IPS-11a (cell line): ENCODE results near the gene TSC22D3.
"Not testable (repeated sequence)": the region's sequence is repeated elsewhere in the genome, so short reads cannot be mapped to it uniquely, and the experiment has no call there.

Experiments used
- H3K4me3 ChIP-seq: one replicate; pipeline ENCODE4 v1.5.1; 2013; ENCODE audit warnings: low read depth, low read length, control low read depth

TSC22D3 gene

GRCh38 chrX:107712231-107713202, 63.1 kb downstream of the TSC22D3 start:
- H3K4me3 ChIP-seq, result no peak overlapping the region

DNA sequence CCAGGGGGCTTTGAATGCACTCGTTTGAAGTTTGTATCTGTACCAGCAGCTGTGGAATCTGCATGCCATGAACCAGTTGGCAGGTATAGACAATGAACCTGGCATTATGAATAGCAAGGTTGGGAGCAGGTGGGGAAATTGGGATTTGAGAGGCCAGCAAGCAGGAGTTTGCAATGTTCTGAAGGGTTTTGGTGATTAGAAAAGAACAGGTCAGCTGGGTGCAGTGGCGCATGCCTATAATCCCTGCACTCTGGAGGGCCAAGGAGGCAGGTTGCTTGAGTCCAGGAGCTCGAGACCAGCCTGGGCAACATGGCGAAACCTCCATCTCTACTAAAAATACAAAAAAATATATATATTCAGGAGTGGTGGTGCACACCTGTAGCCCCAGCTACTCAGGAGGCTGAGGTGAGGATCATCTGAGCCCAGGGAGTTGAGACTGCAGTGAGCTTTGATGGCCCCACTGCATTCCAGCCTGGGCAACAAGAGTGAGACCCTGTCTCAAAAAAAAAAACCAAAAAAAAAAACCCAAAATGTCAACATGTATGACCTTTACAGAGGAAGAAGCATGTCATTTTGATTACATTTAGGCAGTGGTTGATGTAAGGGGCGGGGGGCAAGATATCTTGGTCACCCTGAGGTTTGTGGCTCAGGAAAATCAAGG, 63.9 kb downstream of the TSC22D3 start:
- H3K4me3 ChIP-seq, result no peak overlapping the region

DNA sequence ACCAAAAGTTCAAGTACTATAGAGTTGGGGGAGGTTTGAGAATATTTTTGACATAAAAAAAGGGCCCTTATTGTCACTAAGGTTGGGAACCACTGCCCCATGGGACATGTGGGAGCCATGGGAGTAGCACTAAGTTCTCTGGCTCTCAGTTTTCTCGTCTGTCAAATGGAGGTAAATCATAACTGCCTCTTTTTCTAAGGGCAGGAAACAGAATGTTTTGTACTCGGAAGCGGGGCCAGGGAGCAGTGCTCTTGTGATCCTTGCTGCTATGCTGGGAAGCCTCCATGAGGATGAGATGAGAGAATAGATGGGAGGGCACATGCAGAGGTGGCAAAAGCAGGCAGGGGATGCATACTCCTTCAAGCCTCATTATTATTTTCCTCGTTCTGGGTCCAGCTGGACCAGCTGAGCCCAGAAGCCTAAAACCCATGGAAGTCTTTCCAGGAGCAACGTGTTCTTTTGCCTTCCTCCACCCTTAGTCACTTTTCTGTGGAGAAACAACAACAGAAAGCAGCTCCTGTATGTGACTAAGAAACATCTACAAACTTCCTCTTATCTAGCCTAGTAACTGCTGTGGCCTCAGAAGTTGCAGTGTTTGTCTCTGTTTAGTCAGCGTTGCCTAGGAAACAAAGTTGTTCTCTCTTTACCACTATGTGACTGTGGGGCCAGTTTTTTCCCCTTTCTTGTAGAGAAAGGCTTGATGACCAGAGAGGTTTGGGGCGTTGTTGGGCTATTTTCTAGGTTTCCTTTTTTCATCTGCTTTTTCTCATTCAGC, 64.8 kb downstream of the TSC22D3 start:
- H3K4me3 ChIP-seq, result no peak overlapping the region

GRCh38 chrX:107709266-107709806, 66.3 kb downstream of the TSC22D3 start:
- H3K4me3 ChIP-seq, result no peak overlapping the region

DNA sequence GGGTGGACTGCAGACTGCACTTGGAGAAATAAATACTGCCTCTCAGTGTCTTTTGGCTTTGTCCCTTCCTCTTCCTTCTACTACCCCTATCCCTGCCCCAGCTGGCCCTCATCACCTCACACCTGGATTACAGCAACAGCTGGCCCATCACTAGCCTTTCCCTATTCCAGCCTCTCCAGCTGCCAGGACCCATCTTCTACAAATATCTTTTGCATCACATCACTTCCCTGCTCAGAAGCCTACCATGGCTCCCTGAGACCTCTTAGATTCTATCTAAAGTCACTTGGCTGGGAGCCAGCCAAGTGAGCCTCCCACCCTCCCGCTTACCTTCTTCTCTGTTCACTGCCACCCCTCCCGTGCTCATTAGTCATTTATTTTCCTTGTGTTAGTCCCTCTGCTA, 66.8 kb downstream of the TSC22D3 start:
- no peak overlapping the region for H3K4me3 ChIP-seq

- H3K4me3 ChIP-seq, result no peak overlapping the region
These were observed 67.7 kb downstream of the TSC22D3 start for GRCh38 chrX:107707866-107708265.

- no peak overlapping the region for H3K4me3 ChIP-seq
These were observed 69.3 kb downstream of the TSC22D3 start for GRCh38 chrX:107706309-107706708.

DNA sequence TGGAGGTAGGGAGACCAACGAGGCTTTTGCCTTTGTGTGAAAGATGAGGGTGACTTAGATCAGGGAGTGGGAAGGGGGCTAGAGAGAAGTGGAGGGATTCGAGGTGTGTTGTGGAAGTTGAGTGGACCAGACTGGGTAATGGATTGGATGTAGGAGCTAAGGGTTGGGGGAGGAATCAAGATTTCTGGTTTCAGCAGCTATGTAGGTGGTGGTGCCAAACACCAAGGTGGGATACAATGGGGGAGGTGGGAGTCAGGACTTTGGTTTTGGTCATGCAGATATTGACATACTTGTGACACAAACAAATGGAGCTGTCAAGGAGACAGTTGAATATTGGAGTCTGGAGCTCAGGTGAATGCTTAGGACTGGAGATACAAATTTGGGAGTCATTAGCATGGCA, 71.0 kb downstream of the TSC22D3 start:
- no peak overlapping the region for H3K4me3 ChIP-seq

GRCh38 chrX:107704181-107704580, 71.4 kb downstream of the TSC22D3 start:
- H3K4me3 ChIP-seq, result no peak overlapping the region

GRCh38 chrX:107701493-107702121, 74.0 kb downstream of the TSC22D3 start:
- no peak overlapping the region for H3K4me3 ChIP-seq

DNA sequence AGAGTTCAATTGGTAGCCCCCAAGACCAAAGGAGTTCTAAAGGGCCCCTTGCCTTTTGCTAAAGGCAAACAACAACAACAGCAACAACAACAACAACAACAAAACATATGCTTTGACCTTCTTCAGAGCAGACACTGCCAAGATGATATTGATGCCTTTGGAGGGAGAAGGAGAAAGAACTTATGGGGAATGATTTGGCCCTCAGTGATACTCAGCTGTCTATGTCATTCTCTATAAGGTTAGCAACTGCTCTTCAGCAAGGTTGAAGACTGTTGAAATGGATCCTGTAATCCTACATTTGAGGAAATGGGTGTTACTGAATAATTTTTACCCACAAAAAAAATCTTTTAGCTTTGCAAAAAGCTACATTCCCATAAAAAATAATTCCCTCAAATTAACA, 74.8 kb downstream of the TSC22D3 start:
- no peak overlapping the region for H3K4me3 ChIP-seq

- no peak overlapping the region for H3K4me3 ChIP-seq
These were observed 75.2 kb downstream of the TSC22D3 start for GRCh38 chrX:107700317-107700774.

DNA sequence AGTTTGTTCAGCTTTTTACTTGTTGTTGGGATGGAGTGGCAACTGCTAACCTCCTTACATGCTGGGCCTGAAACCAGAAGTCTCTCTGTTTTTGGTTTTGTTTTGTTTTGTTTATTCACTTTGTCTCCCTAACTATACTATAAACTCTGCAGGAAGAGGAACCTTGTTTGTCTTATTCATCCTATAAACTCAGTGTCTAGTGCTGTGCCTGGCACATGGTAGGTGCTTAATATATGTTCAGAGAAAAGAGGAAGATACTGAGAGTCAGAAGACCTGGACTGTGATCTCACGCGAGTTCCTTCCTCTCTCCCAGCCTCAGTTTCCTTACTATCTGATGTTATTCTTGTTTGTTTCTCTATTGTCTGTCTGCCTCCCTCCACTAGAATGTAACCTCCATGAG, 76.0 kb downstream of the TSC22D3 start:
- no peak overlapping the region for H3K4me3 ChIP-seq

- no peak overlapping the region for H3K4me3 ChIP-seq
These were observed 84.6 kb downstream of the TSC22D3 start for GRCh38 chrX:107691024-107691448.

GRCh38 chrX:107687445-107687844, 88.1 kb downstream of the TSC22D3 start:
- no peak overlapping the region for H3K4me3 ChIP-seq

- no peak overlapping the region for H3K4me3 ChIP-seq
These were observed 88.8 kb downstream of the TSC22D3 start for GRCh38 chrX:107686792-107687191.

GRCh38 chrX:107686026-107686425, 89.6 kb downstream of the TSC22D3 start:
- no peak overlapping the region for H3K4me3 ChIP-seq

DNA sequence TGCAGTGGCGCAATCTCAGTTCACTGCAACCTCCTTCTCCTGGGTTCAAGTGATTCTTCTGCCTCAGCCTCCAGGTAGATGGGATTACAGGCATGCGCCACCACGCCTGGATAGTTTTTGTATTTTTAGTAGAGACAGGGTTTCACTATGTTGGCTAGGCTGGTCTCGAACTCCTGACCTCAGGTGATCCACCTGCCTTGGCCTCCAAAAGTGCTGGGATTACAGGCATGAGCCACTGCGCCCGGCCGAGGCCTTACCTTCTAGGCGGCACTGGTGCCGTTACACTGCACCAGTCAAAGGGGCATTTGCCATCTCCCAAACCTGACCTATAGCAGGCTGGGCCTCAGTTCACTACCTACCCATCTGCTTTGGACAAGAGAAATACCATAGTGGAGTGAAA, 90.0 kb downstream of the TSC22D3 start:
- not testable (repeated sequence) for H3K4me3 ChIP-seq

GRCh38 chrX:107684956-107685385, 90.6 kb downstream of the TSC22D3 start:
- H3K4me3 ChIP-seq, result no peak overlapping the region

DNA sequence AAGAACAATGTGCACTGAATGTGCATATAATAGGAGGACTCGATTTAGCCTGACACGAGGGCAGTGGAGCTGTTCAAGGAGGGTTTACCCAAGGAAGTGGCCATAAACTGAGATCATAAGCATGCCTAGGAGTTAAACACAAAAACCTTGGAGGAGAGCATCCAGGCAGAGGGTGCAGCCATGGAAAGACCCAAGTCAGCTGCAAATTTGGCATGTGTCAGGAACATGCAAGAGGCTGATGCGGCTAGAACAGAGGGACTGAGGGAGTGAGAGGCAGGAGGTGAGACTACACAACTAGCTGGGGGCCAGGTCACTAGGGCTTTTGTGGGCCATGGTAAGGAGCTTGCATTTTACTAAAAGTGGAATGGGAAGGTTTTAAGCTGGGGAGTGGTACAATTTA, 91.7 kb downstream of the TSC22D3 start:
- H3K4me3 ChIP-seq, result no peak overlapping the region
